HL-60 (cell line): ENCODE results near the gene MYOG.

ENCODE experiments used
- DNase-seq, 2 experiments: peaks; one replicate each; pipeline ENCODE4 v3.0.0-alpha.2; 2010 to 2020; ENCODE audit warnings: low read depth in 1 of 2, low spot score in 1 of 2
- H3K27ac ChIP-seq: fragments of 250-450 bp; sonication (Bioruptor Pico); replicated peaks from 2 replicates; pipeline ENCODE4 v1.5.1; 2020; ENCODE audit warnings: mild to moderate bottlenecking, moderate library complexity
- H3K27me3 ChIP-seq: fragments of 250-450 bp; sonication (Bioruptor Pico); 2 replicates; pipeline ENCODE4 v1.5.1; 2021; ENCODE audit warnings: mild to moderate bottlenecking, moderate library complexity; ENCODE audit not compliant: insufficient read depth, poor library complexity, severe bottlenecking
- H3K4me3 ChIP-seq: replicated peaks from 2 replicates; pipeline ENCODE4 v1.5.1; 2011; ENCODE audit warnings: mild to moderate bottlenecking, control low read depth, low read length; ENCODE audit not compliant: insufficient read depth
- GABPA ChIP-seq: IDR thresholded peaks from 2 replicates; pipeline ENCODE4 v1.6.1; 2012; ENCODE audit warnings: low read depth
- POLR2AphosphoS5 ChIP-seq: IDR thresholded peaks from 2 replicates; pipeline ENCODE4 v1.6.1; 2012; ENCODE audit warnings: low read depth
- SPI1 ChIP-seq: IDR thresholded peaks from 2 replicates; pipeline ENCODE4 v1.6.1; 2012; ENCODE audit warnings: low read depth, mild to moderate bottlenecking, borderline replicate concordance
- TF ChIP-seq, protein P1 (sequence below): IDR thresholded peaks from 2 replicates; pipeline ENCODE4 v1.6.1; 2012; ENCODE audit warnings: low read depth; ENCODE audit not compliant: insufficient replicate concordance
- TF ChIP-seq, protein P2 (sequence below): IDR thresholded peaks from one replicate; pipeline ENCODE4 v1.5.1; 2011; ENCODE audit warnings: low read length, control low read depth, inconsistent platforms; ENCODE audit not compliant: insufficient read depth

Gene MYOG

DNA sequence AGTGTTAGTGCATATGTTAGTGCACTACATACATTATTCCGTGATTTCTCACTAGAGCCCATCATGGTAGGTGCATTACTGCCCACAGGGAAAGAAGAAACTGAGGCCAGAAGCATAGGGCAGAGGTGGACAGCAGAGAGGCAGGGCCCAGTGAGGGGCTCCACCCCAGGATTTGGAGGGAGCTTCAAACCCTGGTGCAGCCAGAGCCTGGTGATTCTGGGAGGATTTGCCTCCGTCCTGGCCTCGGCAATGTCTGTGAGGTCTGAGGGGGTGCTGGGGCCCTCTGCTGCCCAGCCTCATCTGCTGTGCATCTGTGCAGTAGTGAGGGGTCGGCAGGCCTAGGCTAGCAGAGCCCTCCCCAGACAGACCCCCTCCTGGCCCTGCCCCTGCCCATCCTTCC lies 36.7 kb downstream of the MYOG start:
- Histone ChIP-seq H3K4me3 (no peak overlapping the region), H3K27me3 (no peaks in the 10 kb centered on the region), H3K27ac (no peak overlapping the region)
- no peak for DNase-seq
- TF ChIP-seq GABPA (no peak), POLR2AphosphoS5 (no peak), SPI1 (no peak)
- TF ChIP-seq, protein P1, sequence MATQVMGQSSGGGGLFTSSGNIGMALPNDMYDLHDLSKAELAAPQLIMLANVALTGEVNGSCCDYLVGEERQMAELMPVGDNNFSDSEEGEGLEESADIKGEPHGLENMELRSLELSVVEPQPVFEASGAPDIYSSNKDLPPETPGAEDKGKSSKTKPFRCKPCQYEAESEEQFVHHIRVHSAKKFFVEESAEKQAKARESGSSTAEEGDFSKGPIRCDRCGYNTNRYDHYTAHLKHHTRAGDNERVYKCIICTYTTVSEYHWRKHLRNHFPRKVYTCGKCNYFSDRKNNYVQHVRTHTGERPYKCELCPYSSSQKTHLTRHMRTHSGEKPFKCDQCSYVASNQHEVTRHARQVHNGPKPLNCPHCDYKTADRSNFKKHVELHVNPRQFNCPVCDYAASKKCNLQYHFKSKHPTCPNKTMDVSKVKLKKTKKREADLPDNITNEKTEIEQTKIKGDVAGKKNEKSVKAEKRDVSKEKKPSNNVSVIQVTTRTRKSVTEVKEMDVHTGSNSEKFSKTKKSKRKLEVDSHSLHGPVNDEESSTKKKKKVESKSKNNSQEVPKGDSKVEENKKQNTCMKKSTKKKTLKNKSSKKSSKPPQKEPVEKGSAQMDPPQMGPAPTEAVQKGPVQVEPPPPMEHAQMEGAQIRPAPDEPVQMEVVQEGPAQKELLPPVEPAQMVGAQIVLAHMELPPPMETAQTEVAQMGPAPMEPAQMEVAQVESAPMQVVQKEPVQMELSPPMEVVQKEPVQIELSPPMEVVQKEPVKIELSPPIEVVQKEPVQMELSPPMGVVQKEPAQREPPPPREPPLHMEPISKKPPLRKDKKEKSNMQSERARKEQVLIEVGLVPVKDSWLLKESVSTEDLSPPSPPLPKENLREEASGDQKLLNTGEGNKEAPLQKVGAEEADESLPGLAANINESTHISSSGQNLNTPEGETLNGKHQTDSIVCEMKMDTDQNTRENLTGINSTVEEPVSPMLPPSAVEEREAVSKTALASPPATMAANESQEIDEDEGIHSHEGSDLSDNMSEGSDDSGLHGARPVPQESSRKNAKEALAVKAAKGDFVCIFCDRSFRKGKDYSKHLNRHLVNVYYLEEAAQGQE: no peak
- TF ChIP-seq, protein P2, sequence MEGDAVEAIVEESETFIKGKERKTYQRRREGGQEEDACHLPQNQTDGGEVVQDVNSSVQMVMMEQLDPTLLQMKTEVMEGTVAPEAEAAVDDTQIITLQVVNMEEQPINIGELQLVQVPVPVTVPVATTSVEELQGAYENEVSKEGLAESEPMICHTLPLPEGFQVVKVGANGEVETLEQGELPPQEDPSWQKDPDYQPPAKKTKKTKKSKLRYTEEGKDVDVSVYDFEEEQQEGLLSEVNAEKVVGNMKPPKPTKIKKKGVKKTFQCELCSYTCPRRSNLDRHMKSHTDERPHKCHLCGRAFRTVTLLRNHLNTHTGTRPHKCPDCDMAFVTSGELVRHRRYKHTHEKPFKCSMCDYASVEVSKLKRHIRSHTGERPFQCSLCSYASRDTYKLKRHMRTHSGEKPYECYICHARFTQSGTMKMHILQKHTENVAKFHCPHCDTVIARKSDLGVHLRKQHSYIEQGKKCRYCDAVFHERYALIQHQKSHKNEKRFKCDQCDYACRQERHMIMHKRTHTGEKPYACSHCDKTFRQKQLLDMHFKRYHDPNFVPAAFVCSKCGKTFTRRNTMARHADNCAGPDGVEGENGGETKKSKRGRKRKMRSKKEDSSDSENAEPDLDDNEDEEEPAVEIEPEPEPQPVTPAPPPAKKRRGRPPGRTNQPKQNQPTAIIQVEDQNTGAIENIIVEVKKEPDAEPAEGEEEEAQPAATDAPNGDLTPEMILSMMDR: no peak

DNA sequence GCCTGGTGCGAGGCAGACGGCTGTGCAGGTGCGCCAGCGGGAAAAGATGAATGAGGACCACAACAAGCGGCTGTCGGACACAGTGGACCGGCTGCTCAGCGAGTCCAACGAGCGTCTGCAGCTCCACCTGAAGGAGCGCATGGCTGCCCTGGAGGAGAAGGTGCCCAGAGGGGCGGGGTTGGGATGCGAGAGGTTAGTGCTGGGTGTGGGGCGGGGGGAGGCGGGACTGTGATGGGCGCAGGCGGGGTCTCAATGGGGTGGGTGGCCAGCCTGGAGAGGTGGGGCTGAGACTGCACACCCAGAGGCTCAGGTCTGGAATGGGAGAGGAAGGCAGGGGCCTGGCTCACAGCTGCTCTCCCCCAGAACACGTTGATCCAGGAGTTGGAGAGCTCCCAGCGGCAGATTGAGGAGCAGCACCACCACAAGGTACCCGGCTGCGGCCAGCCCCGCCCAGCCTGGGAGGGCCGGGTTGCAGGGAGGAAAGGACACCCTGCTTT lies 37.2 kb downstream of the MYOG start:
- no peak overlapping the region for H3K27ac ChIP-seq
- no peaks in the 10 kb centered on the region for H3K27me3 ChIP-seq
- no peak for DNase-seq
- TF ChIP-seq SPI1 (no peak), POLR2AphosphoS5 (no peak), GABPA (no peak)
- TF ChIP-seq, protein P2: no peak
- TF ChIP-seq, protein P1: no peak
- H3K4me3 ChIP-seq: no peak overlapping the region

DNA sequence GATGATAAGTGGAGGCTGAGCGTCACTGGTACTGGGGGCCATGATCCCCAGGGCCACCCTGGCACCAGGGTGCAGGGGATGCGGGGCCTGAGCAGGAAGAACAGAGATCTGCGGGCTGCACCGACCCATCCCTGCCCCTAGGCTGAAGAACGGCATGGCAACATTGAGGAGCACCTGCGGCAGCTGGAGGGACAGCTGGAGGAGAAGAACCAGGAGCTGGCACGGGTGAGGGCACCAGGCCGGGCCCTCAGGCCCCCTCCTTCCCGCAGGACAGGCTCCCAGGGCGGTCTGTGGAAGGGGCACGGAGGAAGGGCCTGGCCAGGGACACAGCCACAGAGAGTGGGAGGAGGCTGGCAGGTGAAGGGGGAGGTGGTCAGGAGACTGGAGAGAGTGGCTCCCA lies 37.7 kb downstream of the MYOG start:
- H3K27ac ChIP-seq: no peak overlapping the region
- TF ChIP-seq GABPA: no peak
- TF ChIP-seq, protein P2: no peak
- TF ChIP-seq, protein P1: no peak
- TF ChIP-seq SPI1: no peak
- no peak for TF ChIP-seq POLR2AphosphoS5
- H3K27me3 ChIP-seq: no peaks in the 10 kb centered on the region
- no peak for DNase-seq
- H3K4me3 ChIP-seq: no peak overlapping the region
